ENCODE results near the gene RPS26. TPM values are rescaled to one million over a fixed set of nuclear protein-coding genes. Genes with fewer than 3 reads are reported as not detected.
"Not testable (repeated sequence)": the region's sequence is repeated elsewhere in the genome, so short reads cannot be mapped to it uniquely, and the experiment has no call there.

Gene RPS26
- total RNA-seq, 1 donor from 2014 or later: 45.9 TPM

DNA sequence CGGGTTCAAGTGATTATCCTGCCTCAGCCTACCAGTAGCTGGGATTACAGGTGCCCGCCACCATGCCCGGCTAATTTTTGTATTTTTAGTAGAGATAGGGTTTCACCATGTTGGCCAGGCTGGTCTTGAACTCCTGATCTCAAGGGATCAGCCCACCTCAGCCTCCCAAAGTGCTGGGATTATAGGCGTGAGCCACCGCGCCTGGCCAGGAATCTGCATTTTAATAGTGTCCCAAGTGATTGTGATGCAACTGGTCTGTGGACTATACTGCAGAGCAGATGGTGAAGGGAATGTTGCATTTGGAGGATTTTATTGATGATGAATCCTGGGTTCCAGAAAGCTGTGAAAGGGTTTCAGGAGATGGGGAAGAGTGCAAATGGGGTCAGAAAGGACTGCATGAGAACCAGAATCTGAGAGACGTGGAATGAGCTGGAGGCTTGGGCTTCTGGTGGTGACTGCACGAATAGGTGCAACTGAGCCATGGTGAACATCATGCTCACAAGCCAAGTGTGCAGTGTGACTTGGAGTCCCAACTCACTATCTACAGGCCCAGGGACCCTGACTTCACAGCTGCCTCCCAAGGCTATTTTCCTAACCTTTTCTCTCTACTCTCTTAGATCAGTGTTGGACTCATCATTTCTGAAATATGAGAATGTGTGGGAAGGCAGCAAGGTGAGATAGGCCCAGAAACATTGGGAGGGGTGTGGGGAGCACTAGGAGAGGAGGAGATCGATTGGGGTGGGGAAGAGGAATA lies 4.5 kb downstream of the RPS26 start:
- H3K4me1 ChIP-seq (ENCODE audit: insufficient read depth, low read length): peaks cover 18% of the 10 kb centered on the region
- no peak for TF ChIP-seq EZH2 (IDR thresholded peaks at IDR 0.05; ENCODE audit: insufficient read depth, low read length)
- TF ChIP-seq, protein P1, sequence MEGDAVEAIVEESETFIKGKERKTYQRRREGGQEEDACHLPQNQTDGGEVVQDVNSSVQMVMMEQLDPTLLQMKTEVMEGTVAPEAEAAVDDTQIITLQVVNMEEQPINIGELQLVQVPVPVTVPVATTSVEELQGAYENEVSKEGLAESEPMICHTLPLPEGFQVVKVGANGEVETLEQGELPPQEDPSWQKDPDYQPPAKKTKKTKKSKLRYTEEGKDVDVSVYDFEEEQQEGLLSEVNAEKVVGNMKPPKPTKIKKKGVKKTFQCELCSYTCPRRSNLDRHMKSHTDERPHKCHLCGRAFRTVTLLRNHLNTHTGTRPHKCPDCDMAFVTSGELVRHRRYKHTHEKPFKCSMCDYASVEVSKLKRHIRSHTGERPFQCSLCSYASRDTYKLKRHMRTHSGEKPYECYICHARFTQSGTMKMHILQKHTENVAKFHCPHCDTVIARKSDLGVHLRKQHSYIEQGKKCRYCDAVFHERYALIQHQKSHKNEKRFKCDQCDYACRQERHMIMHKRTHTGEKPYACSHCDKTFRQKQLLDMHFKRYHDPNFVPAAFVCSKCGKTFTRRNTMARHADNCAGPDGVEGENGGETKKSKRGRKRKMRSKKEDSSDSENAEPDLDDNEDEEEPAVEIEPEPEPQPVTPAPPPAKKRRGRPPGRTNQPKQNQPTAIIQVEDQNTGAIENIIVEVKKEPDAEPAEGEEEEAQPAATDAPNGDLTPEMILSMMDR (IDR thresholded peaks at IDR 0.05; ENCODE audit: insufficient read depth, low read depth, low read length): no peak
- no peak overlapping the region for H3K4me3 ChIP-seq (ENCODE audit: insufficient read depth, low read depth, low read length)
- Mint-ChIP-seq H3K4me1 (ENCODE audit: low read depth, unreplicated experiment) (peaks cover 13% of the 10 kb centered on the region), H3K27ac (ENCODE audit: unreplicated experiment) (peak overlapping the region; percentile 9), H3K36me3 (ENCODE audit: low read depth, unreplicated experiment) (peaks cover 2% of the 10 kb centered on the region), H3K4me3 (ENCODE audit: unreplicated experiment) (no peak overlapping the region), H3K27me3 (ENCODE audit: low read depth, unreplicated experiment) (no peaks in the 10 kb centered on the region), H3K9me3 (ENCODE audit: unreplicated experiment) (no peaks in the 10 kb centered on the region)
- H3K4me2 ChIP-seq (ENCODE audit: low read length): no peak overlapping the region
- peaks cover 30% of the 10 kb centered on the region for H3K79me2 ChIP-seq (ENCODE audit: insufficient read depth, low read length)
- no peaks in the 10 kb centered on the region for H3K27me3 ChIP-seq (ENCODE audit: insufficient read depth, low read length)
- DNase-seq (ENCODE audit: low read depth) (no peak), FAIRE-seq (no peak)
- H3K9me3 ChIP-seq (ENCODE audit: insufficient read depth, low read depth, low read length): no peaks in the 10 kb centered on the region
- H4K20me1 ChIP-seq (ENCODE audit: insufficient read depth, low read length): peaks cover 40% of the 10 kb centered on the region
- peaks cover 29% of the 10 kb centered on the region for H3K36me3 ChIP-seq (ENCODE audit: insufficient read depth, low read length)
- H2AFZ ChIP-seq (ENCODE audit: low read depth, low read length): no peak overlapping the region
- peak overlapping the region; percentile 51 for H3K27ac ChIP-seq (ENCODE audit: low read depth, low read length)
- peak overlapping the region; percentile 66 for H3K9ac ChIP-seq (ENCODE audit: low read length)

- FAIRE-seq (no peak), DNase-seq (ENCODE audit: low read depth) (no peak)
- no peaks in the 10 kb centered on the region for H3K4me1 Mint-ChIP-seq (ENCODE audit: low read depth, unreplicated experiment)
- no peaks in the 10 kb centered on the region for H3K9me3 Mint-ChIP-seq (ENCODE audit: unreplicated experiment)
- H3K36me3 Mint-ChIP-seq (ENCODE audit: low read depth, unreplicated experiment): no peaks in the 10 kb centered on the region
- Histone ChIP-seq H3K36me3 (ENCODE audit: insufficient read depth, low read length) (no peaks in the 10 kb centered on the region), H3K4me2 (ENCODE audit: low read length) (no peak overlapping the region), H3K27ac (ENCODE audit: low read depth, low read length) (no peak overlapping the region), H2AFZ (ENCODE audit: low read depth, low read length) (no peak overlapping the region), H3K79me2 (ENCODE audit: insufficient read depth, low read length) (no peaks in the 10 kb centered on the region), H4K20me1 (ENCODE audit: insufficient read depth, low read length) (no peaks in the 10 kb centered on the region), H3K4me3 (ENCODE audit: insufficient read depth, low read depth, low read length) (no peak overlapping the region), H3K9ac (ENCODE audit: low read length) (no peak overlapping the region), H3K27me3 (ENCODE audit: insufficient read depth, low read length) (no peaks in the 10 kb centered on the region), H3K4me1 (ENCODE audit: insufficient read depth, low read length) (peaks cover 3% of the 10 kb centered on the region), H3K9me3 (ENCODE audit: insufficient read depth, low read depth, low read length) (no peaks in the 10 kb centered on the region)
- TF ChIP-seq EZH2 (IDR thresholded peaks at IDR 0.05; ENCODE audit: insufficient read depth, low read length): no peak
- TF ChIP-seq, protein P1 (IDR thresholded peaks at IDR 0.05; ENCODE audit: insufficient read depth, low read depth, low read length): no peak
- no peak overlapping the region for H3K27ac Mint-ChIP-seq (ENCODE audit: unreplicated experiment)
- H3K27me3 Mint-ChIP-seq (ENCODE audit: low read depth, unreplicated experiment): no peaks in the 10 kb centered on the region
- H3K4me3 Mint-ChIP-seq (ENCODE audit: unreplicated experiment): no peak overlapping the region
These were observed 11.7 kb downstream of the RPS26 start for GRCh38 chr12:56053407-56053893.

GRCh38 chr12:56059964-56060363 lies 18.2 kb downstream of the RPS26 start:
- H3K27ac Mint-ChIP-seq (ENCODE audit: unreplicated experiment); H3K9me3 ChIP-seq (ENCODE audit: insufficient read depth, low read depth, low read length); FAIRE-seq; H3K36me3 ChIP-seq (ENCODE audit: insufficient read depth, low read length); H3K27ac ChIP-seq (ENCODE audit: low read depth, low read length); H3K4me3 Mint-ChIP-seq (ENCODE audit: unreplicated experiment); H3K27me3 Mint-ChIP-seq (ENCODE audit: low read depth, unreplicated experiment); H3K9me3 Mint-ChIP-seq (ENCODE audit: unreplicated experiment); H3K9ac ChIP-seq (ENCODE audit: low read length); H3K4me2 ChIP-seq (ENCODE audit: low read length); H3K4me1 ChIP-seq (ENCODE audit: insufficient read depth, low read length); H3K79me2 ChIP-seq (ENCODE audit: insufficient read depth, low read length); H4K20me1 ChIP-seq (ENCODE audit: insufficient read depth, low read length); H2AFZ ChIP-seq (ENCODE audit: low read depth, low read length); H3K27me3 ChIP-seq (ENCODE audit: insufficient read depth, low read length); H3K36me3 Mint-ChIP-seq (ENCODE audit: low read depth, unreplicated experiment); H3K4me3 ChIP-seq (ENCODE audit: insufficient read depth, low read depth, low read length); H3K4me1 Mint-ChIP-seq (ENCODE audit: low read depth, unreplicated experiment): not testable (repeated sequence)
- peak; percentile 64 for DNase-seq (ENCODE audit: low read depth)
